Sciatic nerve (tissue), 2 donors: Measurements from ENCODE around the gene UBR4. TPM values are rescaled to one million over a fixed set of nuclear protein-coding genes. Genes with fewer than 3 reads are reported as not detected.
A peak's percentile ranks its signal among the peaks of the same experiment; 100 is the strongest.
"Not testable (repeated sequence)": the region's sequence is repeated elsewhere in the genome, so short reads cannot be mapped to it uniquely, and the experiment has no call there.

Experiments used
- ATAC-seq: fragments of 200-7000 bp; cut with Tn5 transposase; one replicate; pipeline ENCODE4 v1.9.1; 2020; ENCODE audit warnings: mild to moderate bottlenecking, moderate library complexity
- DNase-seq: peaks from one replicate; pipeline ENCODE4 v3.0.0-alpha.2; 2020; ENCODE audit warnings: low spot score
- intact Hi-C: fragments of 100-400 bp; cut with DNase I; formaldehyde crosslinking; loops from one replicate; pipeline ENCODE4 v1.14.2; 2022
- total RNA-seq: library from RNA; stranded (reverse); fragmentation: NEBNext Ultra II Directional; extraction: Animal tissue kit (Norgen Biotek cat#: 25700); gene quantifications from one replicate; pipeline ENCODE4 v1.2.1, GENCODE V29; 2021
- donor health status: DM: no; HTN: no; CAD: no.
- donor health status: DM: no; HTN: no; CAD: no.

The UBR4 gene
- total RNA-seq = 161 TPM

DNA sequence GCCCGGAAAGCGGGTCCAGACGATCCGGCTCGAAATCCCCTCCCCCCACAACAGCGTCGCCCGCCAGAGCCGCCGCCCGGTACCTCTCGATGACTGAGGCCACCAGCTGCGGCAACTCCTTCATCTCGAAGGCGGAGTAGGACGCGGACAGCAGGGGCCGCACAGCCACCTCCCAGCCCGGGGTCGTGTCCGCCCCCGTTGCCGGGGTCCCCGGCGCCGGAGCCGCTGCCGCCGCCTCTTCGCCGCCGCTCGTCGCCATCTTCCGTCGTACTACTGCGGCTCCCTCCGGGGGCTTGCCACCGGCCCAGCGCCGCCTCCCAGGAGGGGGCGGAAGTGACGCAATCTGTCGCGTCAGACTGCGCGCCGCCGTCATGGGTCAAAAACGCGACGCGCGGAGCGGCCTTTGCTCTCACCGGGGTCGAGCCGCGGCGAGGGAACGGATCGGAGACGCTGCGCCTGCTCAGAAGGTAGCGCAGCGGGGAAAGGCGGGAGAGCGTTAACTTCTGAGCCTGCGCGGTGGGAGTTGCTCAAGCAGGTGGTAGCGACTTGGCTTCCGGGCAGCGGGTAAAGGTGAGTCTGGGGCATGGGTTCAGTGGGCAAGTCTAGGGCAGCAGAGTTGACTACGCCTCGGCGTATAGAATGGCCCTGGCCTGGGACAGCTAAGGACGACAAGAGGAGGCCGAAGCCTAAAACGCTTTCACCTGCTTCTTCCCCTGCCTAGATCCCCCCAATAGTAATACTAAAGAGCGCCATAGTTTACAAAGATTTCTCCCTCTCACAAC lies at the start of gene UBR4:
UBR4 (minus strand) TSS at position 277 of the 782 bp plus-strand sequence; CDS start at position 259, 18 bp downstream.
- ATAC-seq (peak; percentile 98), DNase-seq (peak; percentile 97)
- intact Hi-C loops = no loop called here

DNA sequence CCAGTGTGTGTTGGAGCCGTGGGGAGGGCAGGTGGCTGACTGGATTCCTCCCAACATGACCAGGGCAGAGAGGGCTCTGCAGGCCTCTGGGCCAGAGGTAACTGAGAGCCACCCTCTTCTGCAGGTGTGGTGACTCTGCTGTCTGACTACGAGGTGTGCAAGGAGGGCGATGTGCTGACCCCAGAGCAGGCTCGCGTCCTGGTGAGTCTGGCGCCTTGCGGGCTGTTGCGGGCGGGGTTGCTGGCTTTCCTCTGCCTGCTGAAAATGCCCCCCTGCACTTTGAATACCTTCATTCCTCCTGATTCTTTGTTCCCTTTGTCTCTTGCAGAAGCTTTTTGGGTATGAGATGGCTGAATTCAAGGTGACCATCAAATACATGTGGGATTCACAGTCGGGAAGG lies 48.3 kb upstream of the UBR4 start:
- intact Hi-C loops = no loop called here

DNA sequence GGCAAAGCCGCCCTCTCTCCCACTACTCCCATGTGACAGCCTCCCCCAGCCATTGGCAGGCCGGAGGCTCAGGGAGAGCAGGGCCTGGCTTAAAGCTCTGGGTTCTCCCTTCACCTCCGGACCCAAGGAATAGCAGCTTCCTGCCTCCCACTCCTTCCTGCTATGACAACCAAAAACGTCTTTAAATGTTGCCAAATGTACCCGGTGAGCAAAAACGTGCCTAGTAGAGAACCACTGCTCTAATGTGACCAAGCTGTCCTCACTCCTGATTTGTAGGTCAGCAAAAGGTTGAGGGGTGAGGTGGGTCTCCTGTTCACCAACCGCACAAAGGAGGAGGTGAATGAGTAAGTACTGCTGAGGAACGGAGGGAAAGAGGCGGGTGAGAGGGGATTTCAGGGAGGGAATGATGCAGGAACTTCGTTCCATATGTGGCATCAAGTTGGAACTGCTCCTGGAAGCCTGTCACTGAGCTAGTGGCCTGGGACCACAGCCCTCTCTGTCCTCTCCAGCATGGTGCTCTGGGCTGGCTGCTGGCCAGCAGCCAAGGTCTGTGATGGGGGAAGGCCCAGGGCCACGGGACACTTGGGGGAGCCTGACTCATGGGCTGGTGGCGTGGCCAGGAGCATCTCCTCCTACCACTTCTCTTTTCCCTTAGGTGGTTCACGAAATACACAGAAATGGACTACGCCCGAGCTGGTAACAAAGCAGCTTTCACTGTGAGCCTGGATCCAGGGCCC lies 47.3 kb upstream of the UBR4 start:
- DNase-seq (no peak), ATAC-seq (no peak)
- intact Hi-C loops = no loop called here

More for the DNA sequence above, 48.3 kb upstream of the UBR4 start:
- DNase-seq = no peak
- ATAC-seq = no peak

DNA sequence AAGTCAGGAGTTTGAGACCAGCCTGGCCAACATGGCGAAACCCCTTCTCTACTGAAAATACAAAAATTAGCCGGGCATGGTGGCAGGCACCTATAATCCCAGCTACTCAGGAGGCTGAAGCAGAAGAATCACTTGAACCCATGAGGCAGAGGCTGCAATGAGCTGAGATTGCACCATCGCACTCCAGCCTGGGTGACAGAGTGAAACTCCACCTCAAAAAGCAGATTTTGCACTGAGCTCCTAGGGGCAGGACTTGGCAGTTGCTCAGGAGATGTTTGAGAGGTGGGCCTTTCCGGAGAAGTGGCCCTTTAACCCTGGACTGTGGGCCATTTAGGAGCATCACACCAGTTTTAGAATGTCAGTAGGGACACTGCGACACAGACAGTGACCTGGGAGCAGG lies 46.2 kb upstream of the UBR4 start:
- intact Hi-C loops, DNase-seq, ATAC-seq: not testable (repeated sequence)

DNA sequence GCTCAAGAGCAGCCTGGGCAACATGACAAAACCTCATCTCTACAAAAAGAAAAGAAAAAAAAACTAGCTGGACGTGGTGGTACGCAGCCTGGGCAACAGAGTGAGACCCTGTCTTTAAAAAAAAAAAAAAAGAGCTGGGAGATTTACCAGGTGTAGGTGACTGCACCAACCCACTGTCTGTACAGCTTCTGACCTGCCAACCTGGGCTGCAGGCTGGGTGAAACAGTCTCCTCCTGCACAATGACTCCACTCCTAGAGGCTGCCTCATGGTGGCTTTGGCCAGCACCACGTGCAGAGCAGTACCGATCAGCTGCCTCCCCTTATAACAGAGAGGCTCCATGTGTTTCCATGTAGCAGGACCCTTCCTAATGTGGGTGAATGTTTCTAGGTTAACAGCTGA lies 45.2 kb upstream of the UBR4 start:
- intact Hi-C loops = no loop called here
- ATAC-seq = no peak
- DNase-seq = no peak

DNA sequence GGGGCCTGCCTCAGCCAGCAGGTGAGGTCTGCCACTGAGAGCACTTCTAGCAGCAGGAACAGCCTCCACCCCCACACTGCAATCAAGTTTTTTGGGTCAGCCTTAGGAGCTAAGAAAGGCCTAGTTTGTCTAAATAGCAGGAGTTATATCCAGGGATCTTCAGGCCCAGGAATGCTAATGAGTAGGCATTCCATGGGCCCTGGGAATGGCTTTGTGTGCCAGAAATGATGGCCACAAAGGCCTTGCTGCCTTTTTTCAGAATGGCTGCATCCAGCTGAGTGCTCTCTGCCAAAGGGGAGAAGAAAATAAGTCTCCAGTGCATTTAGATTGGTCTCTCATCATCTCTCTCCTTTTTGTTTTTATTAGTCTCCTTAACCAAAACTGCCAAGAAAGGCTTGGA lies 44.4 kb upstream of the UBR4 start:
- no peak for DNase-seq
- intact Hi-C loops = no loop called here

DNA sequence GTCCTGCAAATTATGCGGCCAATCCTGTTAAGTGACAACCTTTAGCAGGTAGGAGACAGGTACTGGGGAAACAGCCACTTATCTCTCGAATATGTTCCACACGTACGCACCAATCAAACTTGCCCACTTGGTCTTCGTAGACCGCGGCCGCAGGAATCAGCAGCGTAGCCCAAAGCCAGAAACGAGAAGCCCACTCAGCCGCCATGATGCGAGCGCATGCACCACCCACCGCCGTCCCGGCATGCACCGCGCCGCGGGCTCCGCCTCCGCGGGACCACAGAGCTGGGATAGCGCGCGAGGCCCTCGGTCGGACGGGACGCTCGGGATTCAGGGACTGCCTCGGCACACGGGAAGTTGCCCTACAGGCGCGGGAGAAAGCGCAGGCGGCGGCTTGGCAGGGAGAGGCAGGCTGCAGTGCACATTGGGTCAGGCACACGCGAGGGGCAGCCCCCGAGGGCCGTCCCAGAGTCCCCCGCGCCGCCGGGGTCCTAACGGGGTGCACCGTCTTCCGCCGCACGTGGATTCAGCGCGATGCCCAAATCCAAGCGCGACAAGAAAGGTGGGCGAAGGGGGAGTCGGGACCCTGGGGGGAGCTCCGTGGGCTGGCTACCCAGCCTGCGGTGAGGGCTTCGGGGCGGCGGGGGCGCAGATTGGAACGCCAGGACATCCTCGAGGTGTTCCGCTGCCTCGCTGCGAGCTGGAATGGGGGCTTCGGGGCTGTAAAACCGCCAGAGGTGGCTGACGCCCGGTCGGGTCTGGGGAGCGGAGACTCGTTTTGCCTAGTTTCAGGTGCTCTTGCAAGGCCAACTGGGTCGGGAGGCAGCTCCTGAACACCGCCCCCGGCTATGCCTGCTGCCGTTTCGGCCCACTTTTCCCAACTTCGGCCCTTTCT lies 41.5 kb upstream of the UBR4 start, which contains the start of the genes EMC1 and MRTO4:
EMC1 (minus strand) TSS at position 220 of the 892 bp plus-strand sequence; CDS start at position 205, 15 bp downstream.
MRTO4 (plus strand) TSS at position 501 of the 892 bp plus-strand sequence; CDS start at position 532, 31 bp downstream.
- intact Hi-C loops = no loop called here
- DNase-seq = peak; percentile 91
- ATAC-seq = peak; percentile 98

More for the DNA sequence above, 44.4 kb upstream of the UBR4 start:
- ATAC-seq = no peak

DNA sequence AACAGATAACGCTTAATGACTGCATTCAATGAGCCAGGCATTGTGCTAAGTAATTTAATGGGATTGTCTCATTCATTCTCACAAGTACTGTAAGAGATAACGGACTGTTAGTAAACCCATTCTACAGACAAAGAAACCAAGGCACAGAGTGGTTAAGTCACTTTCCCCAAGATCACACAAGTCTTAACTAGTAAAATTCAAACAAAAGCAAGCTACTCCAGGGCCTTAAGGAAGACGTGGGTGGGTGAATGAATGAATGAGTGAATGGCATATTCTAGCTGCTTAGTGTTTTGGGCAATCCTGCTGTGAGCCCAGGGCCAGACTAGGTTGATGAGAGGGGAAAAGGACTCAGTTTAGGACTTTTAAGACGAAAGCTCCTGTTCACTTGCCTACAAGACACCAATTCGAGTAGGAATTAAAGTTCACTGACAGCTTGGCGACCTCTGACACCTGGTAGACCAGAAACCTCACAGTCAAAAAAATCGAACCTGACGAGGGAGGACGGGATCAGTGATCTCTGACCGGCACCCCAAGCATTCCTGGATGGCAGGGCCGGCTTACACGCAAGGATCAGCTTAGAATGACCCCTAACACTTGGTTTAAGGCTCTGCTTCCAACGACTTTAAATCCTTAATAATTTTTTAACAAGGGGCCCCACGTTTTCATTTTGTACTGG lies 40.7 kb upstream of the UBR4 start:
- intact Hi-C loops = no loop called here
- ATAC-seq = no peak

DNA sequence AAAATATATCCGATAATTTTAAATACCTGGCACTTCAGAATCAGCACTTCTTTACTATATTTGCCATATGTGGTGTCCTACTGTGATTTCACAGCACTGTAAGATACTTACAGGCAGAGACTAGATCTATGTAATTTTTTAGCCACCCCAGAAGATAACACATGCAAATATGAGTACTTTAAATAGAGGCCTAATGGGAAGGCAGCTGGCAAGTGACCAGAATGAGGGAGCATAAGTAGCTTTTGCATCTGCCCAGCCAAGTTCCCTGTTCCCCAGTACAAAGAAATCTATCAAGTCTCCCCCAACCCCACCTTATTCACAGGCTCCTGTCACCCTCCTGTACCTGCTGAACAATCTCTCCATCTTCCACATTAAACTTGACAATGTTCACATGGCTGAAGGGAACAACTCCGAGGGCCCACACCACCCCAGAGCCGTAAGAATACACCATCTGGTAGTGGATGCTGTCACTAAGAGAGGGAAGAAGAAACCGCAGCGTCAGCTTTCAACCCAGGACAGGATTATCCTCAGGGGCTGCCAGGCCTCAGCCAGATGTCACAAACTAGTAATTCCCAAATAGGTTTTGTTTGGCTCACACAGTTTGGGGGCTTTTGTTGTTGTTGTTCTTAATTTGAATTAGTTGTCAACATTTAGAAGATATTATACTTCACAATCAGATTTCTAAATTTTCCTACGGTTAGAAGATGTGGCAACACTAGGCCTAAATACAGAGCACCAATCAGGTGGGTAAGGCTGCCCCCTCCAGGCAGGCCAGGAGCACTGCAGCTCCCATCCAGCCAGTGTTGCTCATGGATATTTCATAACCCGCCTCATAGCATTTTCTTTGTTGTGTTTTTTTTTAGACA lies 30.8 kb upstream of the UBR4 start:
- ATAC-seq (peak; percentile 93), DNase-seq (peak; percentile 72)
- intact Hi-C loops = no loop called here

More for the DNA sequence above, 40.7 kb upstream of the UBR4 start:
- no peak for DNase-seq

DNA sequence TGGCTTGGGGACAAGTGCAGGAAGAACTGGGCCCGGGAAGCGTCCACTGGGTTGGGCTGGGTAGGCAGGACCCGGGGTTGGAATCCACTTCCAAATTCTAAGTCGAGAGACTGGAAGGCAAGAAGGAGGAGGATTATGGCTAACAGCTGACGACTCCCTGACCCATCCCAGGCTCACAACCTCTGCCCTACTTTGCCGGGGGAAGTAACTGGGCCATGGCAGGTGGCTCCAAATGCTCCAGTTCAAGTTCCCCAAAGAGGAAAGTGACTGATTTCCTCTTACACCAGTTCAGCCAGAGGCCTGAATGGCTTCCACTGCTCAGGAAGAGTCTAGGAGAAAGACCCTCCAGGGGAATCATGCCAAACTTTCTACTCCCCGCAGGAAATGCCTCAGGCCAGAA lies 29.8 kb upstream of the UBR4 start:
- ATAC-seq (no peak), DNase-seq (no peak)
- intact Hi-C loops = no loop called here

DNA sequence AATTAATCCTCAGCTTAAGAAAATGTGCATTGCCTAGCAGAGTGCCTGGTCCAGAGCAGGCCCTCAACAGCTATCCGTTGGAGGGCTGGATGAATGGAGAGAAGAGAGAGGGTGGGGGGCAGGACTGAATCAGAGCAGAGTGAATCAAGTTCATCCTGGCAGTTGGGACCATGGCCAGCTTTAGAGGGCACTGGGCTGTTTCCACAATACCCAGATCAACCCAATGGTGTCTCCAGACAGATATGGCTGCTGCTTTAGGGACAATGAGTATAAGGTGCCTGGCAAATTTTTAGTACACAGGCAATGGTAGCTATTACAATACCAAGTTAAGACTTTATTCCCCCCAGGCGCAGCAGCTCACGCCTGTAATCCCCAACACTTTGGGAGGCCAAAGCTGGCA lies 24.2 kb upstream of the UBR4 start:
- intact Hi-C loops = no loop called here
- ATAC-seq = no peak
- DNase-seq = no peak

DNA sequence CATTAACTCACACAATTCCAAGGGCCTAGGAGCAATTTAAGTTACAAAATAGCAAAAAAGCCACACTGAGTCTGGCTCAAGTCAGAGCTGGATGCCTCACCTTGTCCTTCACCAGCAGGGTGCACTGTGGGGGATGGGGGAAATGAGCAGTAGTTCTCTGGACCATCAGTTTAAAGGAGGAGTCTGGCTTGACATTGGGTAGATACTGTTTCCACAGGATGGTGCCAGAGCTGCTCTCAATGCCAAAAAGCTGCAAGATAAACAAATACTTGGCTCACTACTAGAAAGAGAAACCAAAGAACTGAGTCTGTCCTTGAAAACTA lies 22.4 kb upstream of the UBR4 start:
- DNase-seq (no peak), ATAC-seq (peak; percentile 34)
- intact Hi-C loops = no loop called here

DNA sequence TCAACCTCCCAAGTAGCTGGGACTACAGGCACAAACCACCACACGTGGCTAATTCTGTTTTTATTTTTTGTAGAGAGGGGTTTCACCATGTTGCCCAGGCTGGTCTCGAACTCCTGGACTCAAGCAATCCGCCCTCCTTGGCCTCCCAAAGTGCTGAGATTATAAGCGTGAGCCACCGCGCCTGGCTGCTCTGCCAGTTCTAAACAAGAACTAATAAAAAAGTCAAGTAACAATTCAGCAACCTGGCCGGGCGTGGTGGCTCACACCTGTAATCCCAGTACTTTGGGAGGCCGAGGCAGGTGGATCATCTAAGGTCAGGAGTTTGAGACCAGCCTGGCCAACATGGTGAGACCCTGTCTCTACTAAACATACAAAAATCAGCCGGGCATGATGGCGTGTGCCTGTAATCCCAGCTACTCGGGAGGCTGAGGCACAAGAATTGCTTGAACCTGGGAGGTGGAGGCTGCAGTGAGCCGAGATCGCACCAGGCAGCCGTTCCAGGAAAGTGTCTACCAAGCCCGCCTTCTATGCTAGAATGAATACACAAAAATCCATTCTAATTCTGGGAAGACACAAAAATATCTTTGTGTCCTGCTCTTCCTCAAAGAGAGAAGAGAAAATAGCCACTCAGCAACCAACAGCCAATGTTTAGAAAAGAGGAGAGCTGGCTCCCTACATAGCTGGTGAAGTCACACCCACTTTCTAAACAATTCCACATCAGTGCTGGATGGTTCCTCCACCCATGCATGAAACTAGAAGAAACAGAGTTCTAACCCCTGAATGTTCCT lies 21.9 kb upstream of the UBR4 start:
- intact Hi-C loops, ATAC-seq, DNase-seq: not testable (repeated sequence)

DNA sequence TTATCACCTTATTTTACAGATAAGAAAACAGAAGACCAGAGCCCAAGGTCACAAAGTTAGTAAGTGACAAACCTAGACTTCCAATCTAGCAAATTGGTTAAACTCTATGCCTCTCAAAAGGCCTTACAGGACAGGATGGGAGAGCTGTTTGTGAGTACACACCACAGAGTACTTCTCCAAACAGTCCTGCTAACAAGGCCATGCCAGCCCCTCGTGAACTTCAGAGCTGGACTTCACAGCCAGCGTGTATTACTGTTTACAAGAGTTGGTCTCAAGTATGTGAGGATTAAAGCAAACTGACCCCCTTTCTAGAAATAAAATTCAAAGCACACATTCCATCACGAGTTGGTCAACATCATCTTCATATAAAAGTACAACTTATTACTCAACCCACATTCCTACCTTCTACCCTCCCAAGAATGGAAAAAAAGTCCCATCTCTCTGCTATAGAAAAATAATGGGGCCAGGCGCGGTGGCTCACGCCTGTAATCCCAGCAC lies 19.8 kb upstream of the UBR4 start:
- intact Hi-C loops = no loop called here
- DNase-seq = no peak
- no peak for ATAC-seq

DNA sequence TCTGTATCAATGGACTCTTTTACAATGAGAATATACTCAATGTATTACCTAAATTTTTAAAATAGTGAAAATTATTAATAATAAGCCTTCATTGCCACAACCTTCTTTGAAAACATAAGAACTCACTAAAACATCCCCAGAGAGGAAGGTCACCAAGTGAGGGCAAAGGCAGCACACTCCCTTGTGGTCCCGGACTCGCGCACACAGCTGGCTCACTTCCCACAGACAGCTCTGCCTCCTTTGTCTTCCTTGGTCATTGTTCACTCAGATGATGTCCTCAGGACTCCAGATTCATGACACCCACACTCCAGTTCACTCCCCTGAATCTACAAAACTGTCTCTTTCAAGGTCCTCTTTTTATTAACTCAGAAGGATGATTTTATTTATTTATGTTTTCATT lies 19.2 kb upstream of the UBR4 start:
- no peak for DNase-seq
- ATAC-seq = no peak
- intact Hi-C loops = no loop called here

DNA sequence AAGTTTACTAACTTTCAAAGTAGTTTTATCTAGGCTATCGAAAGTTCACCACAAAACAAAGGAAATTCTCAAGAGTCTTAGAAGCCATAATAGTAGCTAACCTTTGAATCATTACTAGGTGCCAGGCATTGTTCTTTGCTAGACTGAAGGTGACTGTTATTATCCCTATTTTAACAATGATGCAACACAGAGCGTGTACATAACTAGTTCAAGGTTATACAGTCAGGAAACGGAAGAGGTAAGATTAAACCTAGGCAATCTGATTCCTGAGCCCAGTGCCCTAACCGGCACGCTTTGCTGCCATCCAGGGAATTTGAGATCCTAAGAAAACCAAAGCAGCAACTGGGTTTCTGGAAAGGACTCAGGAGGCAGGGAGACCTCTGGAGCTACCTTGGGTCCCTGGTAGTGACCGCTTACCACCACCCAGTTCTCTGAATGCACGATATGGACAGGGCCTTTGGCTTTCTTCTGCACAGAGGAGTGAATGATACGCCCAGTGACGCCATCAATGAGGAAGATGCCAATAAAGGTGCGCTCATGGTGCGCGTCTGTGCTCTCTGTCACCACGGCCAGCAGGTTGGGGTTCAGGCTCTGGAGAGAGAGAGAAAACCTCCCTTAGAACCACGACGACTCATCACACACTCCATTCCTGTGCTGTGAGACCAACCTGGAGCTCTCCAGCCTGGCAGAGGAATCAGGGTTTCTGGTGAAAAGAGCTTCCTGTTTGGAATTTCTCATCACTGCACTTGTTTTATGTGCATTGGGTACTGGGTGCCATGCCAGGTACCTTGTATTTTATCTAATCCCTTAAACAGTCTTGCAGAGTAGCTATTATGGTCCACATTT lies 13.1 kb upstream of the UBR4 start:
- intact Hi-C loops = no loop called here
- DNase-seq (no peak), ATAC-seq (no peak)
